HepG2 (cell line): Measurements from ENCODE around the gene SLC7A11. TPM values are rescaled to one million over a fixed set of nuclear protein-coding genes. Genes with fewer than 3 reads are reported as not detected.

Experiments used
- ATAC-seq: fragments of 200-7000 bp; cut with Tn5 transposase; 3 replicates; pipeline ENCODE4 v1.9.1; 2020; ENCODE audit warnings: mild to moderate bottlenecking, moderate library complexity
- BruUV-seq: library from RNA; stranded (reverse); fragments of 400-500 nt; replicated peaks from 2 replicates; lab custom pipeline; 2021; lab: Mats Ljungman, UMichigan
- CTCF ChIA-PET: fragments of 300-600 bp; formaldehyde crosslinking; extraction: SDS; loops from one replicate; lab custom pipeline; 2021; ENCODE audit warnings: low total read pairs, inconsistent platforms, low intra/inter-chr PET ratio; lab: Yijun Ruan, JAX
- POLR2A ChIA-PET: fragments of 350-600 bp; sonication (Branson Sonifier 250); formaldehyde crosslinking; loops from one replicate; lab custom pipeline; 2020; ENCODE audit warnings: antibody characterized with exemption, inconsistent platforms; lab: Yijun Ruan, JAX
- DNase-seq: peaks from one replicate; pipeline ENCODE4 v3.0.0-alpha.2; 2015; ENCODE audit warnings: low spot score
- FAIRE-seq: peaks from 3 replicates; lab custom pipeline; 2011; peaks lifted over from hg19 to GRCh38; lab: Jason Lieb, UNC
- H2AFZ ChIP-seq: one replicate; pipeline ENCODE4 v1.6.1; 2011; ENCODE audit warnings: low read length, inconsistent platforms
- H3K27ac ChIP-seq: fragments of 300-600 bp; 3 replicates; pipeline ENCODE4 v1.8.0; 2011; ENCODE audit warnings: mixed run types, mild to moderate bottlenecking, mixed read lengths, low read length, inconsistent platforms; ENCODE audit not compliant: insufficient read depth; ENCODE audit errors: extremely low read length
- H3K27me3 ChIP-seq, 2 experiments: fragments of 200-600 bp in 1 of 2; 2 replicates in 1 of 2; 3 replicates in 1 of 2; pipeline versions ENCODE4 v1.6.0 to v1.8.0; 2011; ENCODE audit warnings: low read length in 2 of 2, mild to moderate bottlenecking in 2 of 2, moderate library complexity in 2 of 2, inconsistent platforms in 1 of 2; ENCODE audit not compliant: insufficient read depth in 2 of 2, control insufficient read depth in 1 of 2
- H3K36me3 ChIP-seq, 2 experiments: fragments of 200-600 bp in 1 of 2; replicated peaks in 1 of 2; 2 replicates in 1 of 2; 3 replicates in 1 of 2; pipeline versions ENCODE4 v1.5.1 to v1.8.0; 2011; ENCODE audit warnings: low read length in 2 of 2, inconsistent platforms in 1 of 2; ENCODE audit not compliant: insufficient read depth in 2 of 2, control insufficient read depth in 1 of 2
- H3K4me1 ChIP-seq: 2 replicates; pipeline ENCODE4 v1.5.1; 2012; ENCODE audit warnings: low read length, inconsistent platforms; ENCODE audit not compliant: insufficient read depth
- H3K4me2 ChIP-seq: 2 replicates; pipeline ENCODE4 v1.6.0; 2011; ENCODE audit warnings: low read depth, low read length, inconsistent platforms
- H3K4me3 ChIP-seq, 3 experiments: fragments of 200-600 bp in 1 of 3; sonication (generic), shearing (Covaris generic) in 1 of 3; replicated peaks in 1 of 3; 2 replicates each; pipeline ENCODE4 v1.5.1; 2011 to 2016; ENCODE audit warnings: low read length in 3 of 3, inconsistent platforms in 2 of 3, low read depth in 2 of 3, mild to moderate bottlenecking in 2 of 3, control low read depth in 1 of 3, mixed read lengths in 1 of 3; ENCODE audit not compliant: insufficient read depth in 1 of 3
- H3K79me2 ChIP-seq: one replicate; pipeline ENCODE4 v1.6.1; 2011; ENCODE audit warnings: low read length, inconsistent platforms; ENCODE audit not compliant: insufficient read depth
- H3K9ac ChIP-seq: 2 replicates; pipeline ENCODE4 v1.6.0; 2011; ENCODE audit warnings: mild to moderate bottlenecking, low read depth, low read length, inconsistent platforms; ENCODE audit not compliant: insufficient read depth
- H3K9me3 ChIP-seq: 2 replicates; pipeline ENCODE4 v1.5.1; 2012; ENCODE audit warnings: mild to moderate bottlenecking, low read length
- H4K20me1 ChIP-seq: 2 replicates; pipeline ENCODE4 v1.6.0; 2011; ENCODE audit warnings: inconsistent platforms, mild to moderate bottlenecking, low read length, moderate library complexity; ENCODE audit not compliant: insufficient read depth
- ARID2 ChIP-seq: sonication (generic); formaldehyde crosslinking; IDR thresholded peaks from 2 replicates; pipeline ENCODE4 v1.8.1; 2022; ENCODE audit warnings: mild to moderate bottlenecking, missing genetic modification reagents, borderline replicate concordance
- ATRX ChIP-seq: sonication (generic); formaldehyde crosslinking; IDR thresholded peaks from 2 replicates; pipeline ENCODE4 v1.4.0; 2020; ENCODE audit warnings: missing genetic modification reagents, borderline replicate concordance
- KAT8 ChIP-seq: IDR thresholded peaks from 2 replicates; pipeline ENCODE4 v1.6.1; 2016; ENCODE audit warnings: missing genetic modification reagents, missing compliant biosample characterization
- MED1 ChIP-seq: sonication (generic); formaldehyde crosslinking; IDR thresholded peaks from 2 replicates; pipeline ENCODE4 v1.4.0; 2020; ENCODE audit warnings: missing genetic modification reagents
- NFKB2 ChIP-seq: sonication (generic); formaldehyde crosslinking; IDR thresholded peaks from 2 replicates; pipeline ENCODE4 v1.4.0; 2020; ENCODE audit warnings: missing genetic modification reagents, borderline replicate concordance
- PRPF4 ChIP-seq: fragments of 200-400 bp; formaldehyde crosslinking; IDR thresholded peaks from 2 replicates; pipeline ENCODE4 v1.6.1; 2016; ENCODE audit warnings: low read length, low read depth; ENCODE audit not compliant: poor library complexity, severe bottlenecking
- SRSF1 ChIP-seq: fragments of 200-400 bp; formaldehyde crosslinking; optimal IDR thresholded peaks from 2 replicates; pipeline ENCODE3; 2017; ENCODE audit warnings: mild to moderate bottlenecking, low read depth, low read length, moderate library complexity
- SRY ChIP-seq: sonication (generic); formaldehyde crosslinking; IDR thresholded peaks from 2 replicates; pipeline ENCODE4 v1.8.0; 2022; ENCODE audit warnings: mild to moderate bottlenecking, missing genetic modification reagents
- TAF1 ChIP-seq: sonication (generic); formaldehyde crosslinking; IDR thresholded peaks from 2 replicates; pipeline ENCODE4 v1.4.0; 2020; ENCODE audit warnings: missing genetic modification reagents
- UBTF ChIP-seq: sonication (generic); formaldehyde crosslinking; IDR thresholded peaks from 2 replicates; pipeline ENCODE4 v1.4.0; 2020; ENCODE audit warnings: mild to moderate bottlenecking, missing genetic modification reagents
- ZNF101 ChIP-seq: sonication (generic); formaldehyde crosslinking; IDR thresholded peaks from 2 replicates; pipeline ENCODE4 v1.4.0; 2020; ENCODE audit warnings: mild to moderate bottlenecking, low read depth, missing genetic modification reagents, borderline replicate concordance
- ZNF205 ChIP-seq: IDR thresholded peaks from 2 replicates; pipeline ENCODE4 v1.6.1; 2018; ENCODE audit warnings: missing biosample characterization, missing genetic modification reagents
- ZNF703 ChIP-seq: sonication (generic); formaldehyde crosslinking; IDR thresholded peaks from 2 replicates; pipeline ENCODE4 v1.5.1; 2020; ENCODE audit warnings: missing genetic modification reagents, mild to moderate bottlenecking, moderate library complexity, borderline replicate concordance
- in situ Hi-C: cut with HindIII; loops from 2 replicates; pipeline ENCODE4 v1.10.0; 2017; ENCODE audit warnings: low pct_unique_long_range_greater_than_20kb; ENCODE audit not compliant: extremely low pct_ligation_motif_present
- intact Hi-C: fragments of 100-400 bp; cut with micrococcal nuclease; formaldehyde crosslinking; loops from one replicate; pipeline ENCODE4 v1.10.0; 2022; ENCODE audit not compliant: unreplicated experiment
- polyA plus RNA-seq, 8 experiments: library from polyadenylated mRNA; depleted of rRNA in 3 of 8; stranded (reverse) in 7 of 8; unstranded in 1 of 8; fragments of >200 nt; fragmentation: Illumina TruSeq in 4 of 8; extraction: Trizol in 4 of 8; gene quantifications; 2 replicates each; pipeline versions ENCODE4 v1.2.1 to v1.2.3, GENCODE V29; 2011 to 2016; ENCODE audit warnings: low read depth in 4 of 8, missing spikeins in 1 of 8, mixed read lengths in 1 of 8; ENCODE audit not compliant: insufficient read depth in 1 of 8
- total RNA-seq, 5 experiments: library from RNA; depleted of rRNA; stranded (reverse); fragments of >200 nt; fragmentation: Illumina TruSeq; extraction: Trizol; gene quantifications; 2 replicates each; pipeline ENCODE4 v1.2.3, GENCODE V29; 2016; ENCODE audit warnings: low read depth in 1 of 5
- TF ChIP-seq, protein P1 (sequence below), 2 experiments: IDR thresholded peaks; 2 replicates each; pipeline ENCODE4 v1.6.1; 2011 to 2012; ENCODE audit warnings: low read length in 2 of 2, borderline replicate concordance in 1 of 2, low read depth in 1 of 2, mild to moderate bottlenecking in 1 of 2, moderate library complexity in 1 of 2
- TF ChIP-seq, protein P2 (sequence below): sonication (generic); formaldehyde crosslinking; IDR thresholded peaks from 2 replicates; pipeline ENCODE4 v1.4.0; 2020; ENCODE audit warnings: missing genetic modification reagents, borderline replicate concordance

Gene SLC7A11
- total and polyA plus RNA-seq, 2 of the 13 experiments (the other 11 are each of a cell fraction or from before 2014, with no cell fraction given) = 15.7 to 17.5 TPM

DNA sequence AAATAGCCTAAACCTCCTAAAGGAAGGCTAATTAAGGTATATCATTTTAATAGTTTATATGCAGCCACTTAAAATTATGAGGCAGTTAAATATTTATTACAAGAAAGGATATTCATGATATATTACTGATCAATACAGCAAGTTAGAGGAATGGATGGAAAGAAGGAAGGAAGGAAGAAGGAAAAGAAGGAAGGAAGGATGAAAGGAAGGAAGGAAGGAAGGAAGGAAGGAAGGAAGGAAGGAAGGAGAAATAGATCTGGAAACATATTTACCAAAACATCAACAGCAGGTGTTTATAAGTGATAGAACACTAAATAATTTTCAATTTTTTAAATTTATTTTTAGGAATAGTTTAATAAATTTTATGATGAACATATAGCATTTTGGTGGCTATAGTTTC is 17.5 kb downstream of the SLC7A11 start:
- peaks cover 6 to 70% of the 10 kb centered on the region in 2 experiments; a peak in 4 of 5 replicates for H3K36me3 ChIP-seq
- no peak overlapping the region for H3K4me3 ChIP-seq
- no peak overlapping the region for H3K9ac ChIP-seq
- FAIRE-seq = no peak
- no peak for DNase-seq
- ATAC-seq = no peak
- BruUV-seq = no TSS peak
- in situ Hi-C loops (no loop called here), intact Hi-C loops (loop anchor here (10.0 kb wide), 1 partner anchor 270 kb away; no protein-coding TSS in a partner anchor)
- CTCF ChIA-PET = no interaction called here
- POLR2A ChIA-PET = no interaction called here
- no peaks in the 10 kb centered on the region for H3K9me3 ChIP-seq
- H4K20me1 ChIP-seq = peaks cover 3% of the 10 kb centered on the region; the same call in 1 of the 2 replicates
- H3K4me2 ChIP-seq = no peak overlapping the region
- H3K27ac ChIP-seq = no peak overlapping the region
- no peaks in the 10 kb centered on the region for H3K27me3 ChIP-seq
- H2AFZ ChIP-seq = no peak overlapping the region
- H3K4me1 ChIP-seq = no peaks in the 10 kb centered on the region
- H3K79me2 ChIP-seq = peaks cover 3% of the 10 kb centered on the region
- no peak for TF ChIP-seq MED1 (CRISPR knock-in tag)
- no peak for TF ChIP-seq UBTF (CRISPR knock-in tag)
- TF ChIP-seq ZNF101 (CRISPR knock-in tag) = no peak
- TF ChIP-seq ATRX (CRISPR knock-in tag) = no peak
- TF ChIP-seq ZNF205 (CRISPR knock-in tag) = no peak
- no peak for TF ChIP-seq SRY
- TF ChIP-seq ARID2 = no peak
- TF ChIP-seq, protein P1, sequence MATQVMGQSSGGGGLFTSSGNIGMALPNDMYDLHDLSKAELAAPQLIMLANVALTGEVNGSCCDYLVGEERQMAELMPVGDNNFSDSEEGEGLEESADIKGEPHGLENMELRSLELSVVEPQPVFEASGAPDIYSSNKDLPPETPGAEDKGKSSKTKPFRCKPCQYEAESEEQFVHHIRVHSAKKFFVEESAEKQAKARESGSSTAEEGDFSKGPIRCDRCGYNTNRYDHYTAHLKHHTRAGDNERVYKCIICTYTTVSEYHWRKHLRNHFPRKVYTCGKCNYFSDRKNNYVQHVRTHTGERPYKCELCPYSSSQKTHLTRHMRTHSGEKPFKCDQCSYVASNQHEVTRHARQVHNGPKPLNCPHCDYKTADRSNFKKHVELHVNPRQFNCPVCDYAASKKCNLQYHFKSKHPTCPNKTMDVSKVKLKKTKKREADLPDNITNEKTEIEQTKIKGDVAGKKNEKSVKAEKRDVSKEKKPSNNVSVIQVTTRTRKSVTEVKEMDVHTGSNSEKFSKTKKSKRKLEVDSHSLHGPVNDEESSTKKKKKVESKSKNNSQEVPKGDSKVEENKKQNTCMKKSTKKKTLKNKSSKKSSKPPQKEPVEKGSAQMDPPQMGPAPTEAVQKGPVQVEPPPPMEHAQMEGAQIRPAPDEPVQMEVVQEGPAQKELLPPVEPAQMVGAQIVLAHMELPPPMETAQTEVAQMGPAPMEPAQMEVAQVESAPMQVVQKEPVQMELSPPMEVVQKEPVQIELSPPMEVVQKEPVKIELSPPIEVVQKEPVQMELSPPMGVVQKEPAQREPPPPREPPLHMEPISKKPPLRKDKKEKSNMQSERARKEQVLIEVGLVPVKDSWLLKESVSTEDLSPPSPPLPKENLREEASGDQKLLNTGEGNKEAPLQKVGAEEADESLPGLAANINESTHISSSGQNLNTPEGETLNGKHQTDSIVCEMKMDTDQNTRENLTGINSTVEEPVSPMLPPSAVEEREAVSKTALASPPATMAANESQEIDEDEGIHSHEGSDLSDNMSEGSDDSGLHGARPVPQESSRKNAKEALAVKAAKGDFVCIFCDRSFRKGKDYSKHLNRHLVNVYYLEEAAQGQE (IDR thresholded peaks at IDR 0.05; ENCODE audit: borderline replicate concordance in 1 of 2, low read depth in 1 of 2, low read length in 2 of 2) = no peak
- TF ChIP-seq, protein P2, sequence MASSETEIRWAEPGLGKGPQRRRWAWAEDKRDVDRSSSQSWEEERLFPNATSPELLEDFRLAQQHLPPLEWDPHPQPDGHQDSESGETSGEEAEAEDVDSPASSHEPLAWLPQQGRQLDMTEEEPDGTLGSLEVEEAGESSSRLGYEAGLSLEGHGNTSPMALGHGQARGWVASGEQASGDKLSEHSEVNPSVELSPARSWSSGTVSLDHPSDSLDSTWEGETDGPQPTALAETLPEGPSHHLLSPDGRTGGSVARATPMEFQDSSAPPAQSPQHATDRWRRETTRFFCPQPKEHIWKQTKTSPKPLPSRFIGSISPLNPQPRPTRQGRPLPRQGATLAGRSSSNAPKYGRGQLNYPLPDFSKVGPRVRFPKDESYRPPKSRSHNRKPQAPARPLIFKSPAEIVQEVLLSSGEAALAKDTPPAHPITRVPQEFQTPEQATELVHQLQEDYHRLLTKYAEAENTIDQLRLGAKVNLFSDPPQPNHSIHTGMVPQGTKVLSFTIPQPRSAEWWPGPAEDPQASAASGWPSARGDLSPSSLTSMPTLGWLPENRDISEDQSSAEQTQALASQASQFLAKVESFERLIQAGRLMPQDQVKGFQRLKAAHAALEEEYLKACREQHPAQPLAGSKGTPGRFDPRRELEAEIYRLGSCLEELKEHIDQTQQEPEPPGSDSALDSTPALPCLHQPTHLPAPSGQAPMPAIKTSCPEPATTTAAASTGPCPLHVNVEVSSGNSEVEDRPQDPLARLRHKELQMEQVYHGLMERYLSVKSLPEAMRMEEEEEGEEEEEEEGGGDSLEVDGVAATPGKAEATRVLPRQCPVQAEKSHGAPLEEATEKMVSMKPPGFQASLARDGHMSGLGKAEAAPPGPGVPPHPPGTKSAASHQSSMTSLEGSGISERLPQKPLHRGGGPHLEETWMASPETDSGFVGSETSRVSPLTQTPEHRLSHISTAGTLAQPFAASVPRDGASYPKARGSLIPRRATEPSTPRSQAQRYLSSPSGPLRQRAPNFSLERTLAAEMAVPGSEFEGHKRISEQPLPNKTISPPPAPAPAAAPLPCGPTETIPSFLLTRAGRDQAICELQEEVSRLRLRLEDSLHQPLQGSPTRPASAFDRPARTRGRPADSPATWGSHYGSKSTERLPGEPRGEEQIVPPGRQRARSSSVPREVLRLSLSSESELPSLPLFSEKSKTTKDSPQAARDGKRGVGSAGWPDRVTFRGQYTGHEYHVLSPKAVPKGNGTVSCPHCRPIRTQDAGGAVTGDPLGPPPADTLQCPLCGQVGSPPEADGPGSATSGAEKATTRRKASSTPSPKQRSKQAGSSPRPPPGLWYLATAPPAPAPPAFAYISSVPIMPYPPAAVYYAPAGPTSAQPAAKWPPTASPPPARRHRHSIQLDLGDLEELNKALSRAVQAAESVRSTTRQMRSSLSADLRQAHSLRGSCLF (CRISPR knock-in tag) = no peak
- TF ChIP-seq NFKB2 (CRISPR knock-in tag) = no peak
- no peak for TF ChIP-seq TAF1 (CRISPR knock-in tag)
- TF ChIP-seq ZNF703 = no peak
- TF ChIP-seq KAT8 (CRISPR knock-in tag) = no peak
- no peak for TF ChIP-seq PRPF4
- TF ChIP-seq SRSF1 = no peak
